Superior temporal gyrus (tissue), 1 donor: ENCODE measurements around the gene TAF11.
"Not testable (repeated sequence)": the region's sequence is repeated elsewhere in the genome, so short reads cannot be mapped to it uniquely, and the experiment has no call there.

Source experiments
- DNase-seq: peaks from one replicate; pipeline ENCODE4 v3.0.0-alpha.2; 2016; ENCODE audit errors: extremely low spot score

TAF11 gene

DNA sequence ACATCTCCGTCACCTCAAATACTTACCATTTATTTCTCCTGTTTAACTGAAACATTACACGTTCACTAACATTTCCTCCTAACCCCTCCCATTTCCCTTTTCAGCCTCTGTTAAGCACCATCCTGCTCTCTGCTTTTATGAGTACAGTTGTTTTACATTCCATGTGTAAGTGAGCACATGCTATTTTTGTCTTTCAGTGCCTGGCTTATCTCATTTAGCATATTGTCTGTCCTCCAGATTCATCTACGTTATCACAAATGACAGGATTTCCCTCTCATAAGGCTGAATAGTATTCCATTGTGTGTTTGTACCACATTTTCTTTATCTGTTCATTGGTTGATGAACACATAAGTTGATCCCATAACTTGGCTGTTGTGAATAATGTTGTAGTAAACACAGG is 22.7 kb downstream of the TAF11 start:
- DNase-seq, result no peak

DNA sequence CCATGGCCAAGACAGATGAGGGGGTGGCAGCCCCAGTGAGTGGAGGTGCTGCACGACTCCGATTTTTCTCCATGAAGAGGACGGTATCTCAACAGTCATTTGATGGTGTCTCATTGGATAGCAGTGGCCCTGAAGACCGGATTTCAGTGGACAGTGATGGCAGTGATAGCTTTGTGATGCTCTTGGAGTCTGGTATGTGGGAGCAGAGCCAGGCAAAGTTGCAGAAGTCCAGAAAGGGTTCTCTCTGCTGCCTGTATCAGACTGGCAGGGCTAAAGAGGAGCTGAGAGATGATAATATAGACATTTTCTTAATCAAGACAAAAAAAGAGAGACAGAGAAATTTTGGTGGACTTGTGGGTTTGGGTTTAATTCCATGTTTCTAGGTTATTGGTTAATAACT is 23.8 kb downstream of the TAF11 start:
- no peak for DNase-seq

DNA sequence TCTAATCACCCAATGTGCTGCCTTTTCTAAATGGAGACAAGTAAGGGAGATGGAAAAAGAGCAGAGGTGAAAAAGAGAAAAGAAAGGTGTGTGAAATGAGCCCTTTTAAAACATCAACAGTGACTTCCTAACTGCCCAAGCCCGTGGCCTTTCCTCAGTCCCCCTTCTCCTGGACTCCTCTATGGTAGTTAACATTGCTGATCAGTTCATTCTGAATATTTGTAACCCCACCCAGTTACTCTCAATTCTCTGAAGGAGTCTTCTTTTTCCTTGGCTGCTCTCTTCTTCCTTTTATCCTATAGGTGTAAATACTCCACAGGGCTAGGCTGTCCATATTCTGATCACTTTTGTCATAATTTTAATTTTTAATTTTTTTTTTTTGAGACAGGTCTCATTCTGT is 27.1 kb downstream of the TAF11 start:
- DNase-seq, result no peak

DNA sequence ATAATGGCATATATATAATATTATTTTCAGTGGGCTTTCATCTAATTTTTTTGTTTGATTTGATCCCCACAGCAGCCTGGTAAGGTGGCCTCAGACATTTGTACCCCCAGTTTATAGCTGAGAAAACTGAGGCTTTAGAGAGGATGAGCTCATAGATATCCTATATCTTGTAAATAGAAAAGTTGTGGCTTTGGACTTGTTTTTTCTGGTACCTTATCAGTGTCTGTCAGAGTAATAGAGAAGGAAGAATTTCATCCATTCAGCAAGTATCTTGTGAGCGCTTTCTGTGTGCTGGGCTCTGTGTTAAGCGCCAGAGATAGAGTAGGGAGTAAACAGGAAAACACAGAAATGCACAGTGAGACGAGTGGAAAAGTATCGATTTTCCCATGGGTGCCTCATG is 27.9 kb downstream of the TAF11 start:
- DNase-seq, result no peak

DNA sequence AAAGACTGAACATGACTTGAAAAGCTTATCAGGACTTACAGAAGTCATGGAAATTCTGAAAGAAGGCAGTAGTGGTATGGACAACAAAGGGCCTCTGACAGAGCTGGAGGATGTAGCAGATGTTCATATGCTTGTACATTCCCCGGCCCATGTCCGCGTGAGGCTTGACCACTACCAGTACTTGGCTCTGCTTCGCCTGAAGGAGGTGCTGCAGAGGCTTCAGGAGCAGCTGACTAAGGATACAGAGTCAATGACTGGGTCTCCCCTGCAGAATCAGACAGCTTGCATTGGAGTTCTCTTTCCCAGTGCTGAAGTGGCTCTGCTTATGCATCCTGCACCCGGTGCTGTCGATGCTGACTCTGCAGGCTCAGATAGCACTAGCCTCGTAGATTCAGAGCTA is 29.2 kb downstream of the TAF11 start:
- no peak for DNase-seq

DNA sequence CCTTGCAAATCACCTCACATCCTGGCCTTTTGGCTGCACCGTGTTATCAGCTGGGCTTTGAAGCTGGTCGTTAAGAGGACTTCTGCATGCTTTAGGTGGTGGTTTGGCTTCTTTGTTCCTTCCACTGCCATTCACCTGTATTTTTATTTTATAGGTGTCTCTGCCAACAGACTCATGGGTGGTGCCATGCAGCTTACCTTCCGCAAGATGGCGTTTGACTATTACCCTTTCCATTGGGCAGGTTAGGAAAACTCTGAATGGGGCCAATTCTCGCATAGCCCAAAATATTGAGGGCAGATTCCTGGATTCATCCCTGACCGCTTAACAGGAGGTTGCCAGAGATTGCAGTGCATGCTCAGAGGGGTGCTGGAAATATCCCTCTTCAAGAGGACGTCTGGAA is 32.4 kb downstream of the TAF11 start:
- DNase-seq, result no peak

DNA sequence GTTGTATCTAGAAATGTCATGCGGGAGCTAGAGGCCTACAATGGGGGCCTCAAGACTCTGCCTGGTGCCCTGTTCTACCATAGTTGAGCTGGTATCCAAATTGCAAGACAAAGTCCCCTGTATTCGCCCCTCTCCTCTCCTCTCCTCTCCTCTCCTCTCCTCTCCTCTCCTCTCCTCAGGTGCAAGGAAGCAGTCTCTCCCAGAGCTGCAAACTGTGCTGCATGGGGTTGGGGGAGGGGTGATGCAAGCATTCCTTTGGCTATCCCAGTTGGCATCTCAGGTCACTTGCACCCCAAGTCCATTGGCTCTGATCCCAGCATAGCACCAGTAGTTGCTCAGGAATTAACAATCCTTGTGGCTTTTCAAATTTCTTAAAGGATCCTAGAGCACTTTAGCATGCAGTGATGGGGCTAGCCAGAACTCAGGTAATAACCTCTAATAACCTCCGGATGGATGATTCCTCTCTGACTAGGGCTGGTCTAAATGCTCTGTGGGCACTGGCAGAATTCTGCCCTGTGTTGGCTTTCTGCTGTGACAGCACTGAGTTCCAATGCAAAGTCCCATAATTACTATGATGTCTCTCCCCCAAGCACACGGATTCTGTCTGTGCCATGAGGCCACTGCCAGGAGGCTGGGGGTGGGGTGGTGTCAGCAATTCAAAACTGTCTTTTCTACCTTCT is 35.3 kb downstream of the TAF11 start:
- no peak for DNase-seq

DNA sequence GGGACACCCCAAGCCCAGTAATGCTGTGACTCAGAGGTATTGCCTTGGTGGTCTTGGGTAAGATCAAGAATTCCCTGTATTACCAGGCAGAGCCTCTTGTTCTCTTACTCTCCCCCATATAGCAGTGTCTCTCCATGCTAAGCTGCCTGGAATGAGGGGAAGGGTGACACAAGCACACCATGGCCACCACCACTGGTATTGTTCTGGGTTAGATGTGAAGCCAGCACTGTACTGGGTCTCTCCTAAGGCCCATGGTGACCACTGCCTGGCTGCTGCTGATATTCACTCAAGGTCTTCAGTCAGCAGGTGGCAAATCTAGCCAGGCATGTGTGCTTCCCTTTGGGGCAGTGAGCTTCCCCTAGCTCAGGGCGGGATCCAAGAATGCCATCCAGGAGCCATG is 36.5 kb downstream of the TAF11 start:
- DNase-seq, result no peak

DNA sequence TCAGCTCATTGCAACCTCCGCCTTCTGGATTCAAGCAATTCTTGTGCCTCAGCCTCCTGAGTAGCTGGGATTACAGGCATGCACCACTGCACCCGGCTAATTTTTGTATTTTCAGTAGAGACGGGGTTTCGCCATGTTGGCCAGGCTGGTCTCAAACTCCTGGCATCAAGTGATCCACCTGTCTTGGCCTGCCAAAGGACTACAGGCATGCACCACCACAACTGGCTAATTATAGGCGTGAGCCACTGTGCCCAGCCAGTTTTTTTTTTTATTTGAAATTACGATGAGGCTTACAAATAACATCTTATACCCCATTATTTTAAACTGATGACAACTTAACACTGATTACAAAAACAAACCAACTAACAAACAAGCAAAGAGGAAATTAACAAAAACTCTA is 38.8 kb downstream of the TAF11 start:
- DNase-seq, result not testable (repeated sequence)

DNA sequence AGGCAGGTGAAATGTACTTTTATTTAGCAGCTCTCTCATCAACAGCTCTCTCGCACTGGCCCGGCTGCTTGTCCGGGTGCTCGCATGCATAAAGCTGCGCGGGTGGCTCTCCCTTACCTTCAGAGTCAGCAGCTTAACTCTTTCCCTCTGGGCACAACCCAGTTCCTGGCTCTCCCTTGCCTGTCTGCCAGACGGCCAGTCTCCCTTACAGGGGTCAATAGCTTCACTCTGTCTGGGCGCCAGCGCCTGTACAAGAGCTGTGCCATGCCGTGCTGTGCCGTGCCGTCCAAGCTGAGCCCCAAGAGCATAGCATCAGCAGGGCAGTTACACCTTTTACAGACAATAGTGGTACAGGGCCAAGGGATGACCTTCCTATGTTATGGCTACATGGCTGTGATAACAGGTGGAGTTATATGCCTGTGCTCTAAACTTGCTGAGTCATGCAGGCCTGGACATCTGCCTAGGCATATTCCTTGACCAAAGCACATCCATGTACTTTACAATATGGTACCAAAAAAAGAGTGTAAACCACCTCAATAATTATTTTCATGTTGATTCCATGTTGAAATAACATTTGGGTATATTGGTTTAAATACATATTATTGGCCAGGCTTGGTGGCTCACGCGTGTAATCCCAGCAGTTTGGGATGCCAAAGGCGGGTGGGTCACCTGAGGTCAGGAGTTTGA is 48.0 kb downstream of the TAF11 start:
- DNase-seq, result no peak

DNA sequence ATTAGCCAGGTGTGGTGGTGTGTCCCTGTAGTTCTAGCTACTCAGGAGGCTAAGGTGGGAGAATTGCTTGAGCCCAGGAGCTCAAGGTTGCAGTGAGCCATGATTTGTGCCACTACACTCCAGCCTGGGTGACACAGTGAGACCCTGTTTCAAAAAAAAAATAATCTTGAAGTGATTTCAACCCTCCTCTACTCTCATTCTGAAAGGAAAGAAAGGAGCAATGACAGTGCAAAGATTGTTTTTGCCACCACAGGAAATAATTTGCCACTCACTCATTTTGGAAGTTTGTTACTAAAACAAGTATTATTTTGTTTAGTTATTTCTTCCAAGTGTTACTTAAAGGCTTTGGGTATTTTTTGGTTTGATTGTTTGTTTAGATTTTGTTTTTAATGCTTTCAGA is 50.3 kb downstream of the TAF11 start:
- no peak for DNase-seq

DNA sequence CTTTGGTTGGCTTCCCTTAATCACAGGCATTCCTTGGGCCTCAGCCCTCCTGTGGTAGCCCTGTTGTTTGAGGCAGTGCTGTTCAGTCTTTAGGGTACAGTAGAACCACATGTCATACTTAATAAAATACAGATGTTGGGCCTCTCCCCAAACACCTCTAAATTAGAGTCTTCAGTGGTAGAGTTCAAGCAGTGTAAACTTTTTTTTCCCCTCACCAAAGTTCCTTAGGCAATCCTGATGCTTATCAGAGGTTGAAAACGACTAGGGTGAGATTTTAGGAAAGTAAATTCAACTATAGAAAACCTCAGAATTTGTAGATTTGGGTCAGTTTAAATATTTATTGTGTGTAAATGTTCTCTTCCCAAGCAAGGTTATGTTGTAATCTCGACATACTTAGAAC is 51.4 kb downstream of the TAF11 start:
- no peak for DNase-seq

DNA sequence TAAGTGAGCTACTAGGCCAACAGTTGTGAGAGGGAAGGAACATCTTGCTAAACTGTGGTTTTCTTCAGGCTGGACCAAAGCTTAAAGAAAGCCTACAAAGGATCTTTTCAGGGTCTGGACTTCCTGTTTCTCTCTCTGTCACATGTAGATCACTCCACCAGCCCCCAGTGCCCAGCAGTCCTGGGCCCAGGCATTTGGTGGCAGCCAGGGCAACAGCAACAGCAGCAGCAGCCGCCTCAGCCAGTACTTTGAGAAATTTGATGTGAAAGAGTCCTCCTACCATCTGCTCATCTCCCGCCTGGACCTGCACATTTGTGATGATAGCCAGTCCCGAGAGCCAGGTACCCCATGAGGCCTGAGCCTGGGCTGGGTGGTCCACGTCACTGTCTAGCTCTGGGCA is 51.8 kb downstream of the TAF11 start:
- DNase-seq, result no peak

DNA sequence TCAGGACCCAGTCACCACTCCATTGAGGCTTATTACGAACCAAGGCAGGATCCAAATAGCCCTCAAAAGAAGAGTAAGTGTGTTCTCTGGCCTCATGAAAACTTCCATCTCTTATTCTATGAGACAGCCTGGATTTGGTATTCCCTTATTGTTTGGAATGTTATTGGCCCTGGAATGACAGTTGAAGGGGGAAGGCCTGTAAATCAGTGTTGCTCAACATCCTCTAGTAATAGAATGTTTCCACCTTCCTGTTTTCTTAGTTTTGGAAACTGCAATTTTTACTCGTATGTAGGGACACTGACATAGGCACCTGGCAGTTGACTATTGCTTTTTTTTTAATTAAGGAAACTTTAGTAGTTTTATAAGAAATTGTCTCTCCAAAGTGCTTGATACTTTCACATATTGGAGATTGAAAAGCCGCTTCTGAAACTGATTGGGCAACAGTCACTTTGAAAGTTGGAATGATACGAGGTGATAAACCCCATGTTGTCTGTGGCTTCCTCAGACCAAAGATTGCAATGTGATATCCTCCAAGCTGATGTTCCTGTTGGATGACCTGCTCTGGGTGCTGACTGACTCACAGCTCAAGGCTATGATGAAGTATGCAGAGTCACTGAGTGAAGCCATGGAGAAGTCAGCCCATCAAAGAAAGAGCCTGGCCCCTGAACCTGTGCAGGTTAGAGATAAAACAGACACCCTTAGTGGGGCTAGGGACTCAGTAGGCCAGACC is 52.9 kb downstream of the TAF11 start:
- DNase-seq, result no peak

DNA sequence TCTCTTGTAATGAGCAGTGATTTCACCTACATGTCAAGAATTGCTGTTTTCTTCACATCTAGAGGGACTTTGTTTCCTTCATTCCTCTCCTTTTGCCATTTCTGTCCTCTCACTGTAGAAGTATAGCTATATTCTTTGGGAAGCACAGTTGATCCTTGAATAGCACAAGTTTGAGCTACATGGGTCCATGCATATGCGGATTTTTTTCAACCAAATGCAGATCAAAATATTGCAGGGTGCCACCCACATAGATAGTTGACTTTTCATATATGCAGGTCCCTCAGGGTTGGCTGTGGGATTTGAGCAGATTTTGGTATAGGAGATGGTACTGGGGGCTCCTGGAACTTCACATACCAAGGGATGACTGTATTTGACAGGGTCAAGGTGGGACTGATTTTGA is 54.9 kb downstream of the TAF11 start:
- DNase-seq, result no peak

DNA sequence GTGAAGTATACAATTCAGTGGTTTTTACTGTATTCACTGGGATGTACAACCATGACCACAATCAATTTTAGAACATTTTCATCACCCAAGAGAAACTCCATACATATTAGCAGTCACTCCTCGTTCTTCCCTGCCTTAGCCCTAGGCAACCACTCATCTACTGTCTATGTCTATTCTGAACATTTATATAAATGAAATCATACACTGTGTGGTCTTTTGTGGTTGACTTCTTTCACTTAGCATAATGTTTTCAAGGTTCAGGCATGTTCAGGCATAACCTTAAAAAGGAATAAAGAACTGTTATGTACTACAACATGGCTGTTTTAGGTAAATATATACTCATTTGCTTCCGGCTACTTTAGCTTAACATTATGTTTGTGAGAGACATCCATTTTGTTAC is 58.7 kb downstream of the TAF11 start:
- no peak for DNase-seq
